GM19238 (cell line): ENCODE measurements around the gene KLHL26.

Source experiments
- DNase-seq: peaks from one replicate; pipeline ENCODE4 v3.0.0; 2011; ENCODE audit warnings: low spot score; ENCODE audit not compliant: insufficient read length

Gene KLHL26

DNA sequence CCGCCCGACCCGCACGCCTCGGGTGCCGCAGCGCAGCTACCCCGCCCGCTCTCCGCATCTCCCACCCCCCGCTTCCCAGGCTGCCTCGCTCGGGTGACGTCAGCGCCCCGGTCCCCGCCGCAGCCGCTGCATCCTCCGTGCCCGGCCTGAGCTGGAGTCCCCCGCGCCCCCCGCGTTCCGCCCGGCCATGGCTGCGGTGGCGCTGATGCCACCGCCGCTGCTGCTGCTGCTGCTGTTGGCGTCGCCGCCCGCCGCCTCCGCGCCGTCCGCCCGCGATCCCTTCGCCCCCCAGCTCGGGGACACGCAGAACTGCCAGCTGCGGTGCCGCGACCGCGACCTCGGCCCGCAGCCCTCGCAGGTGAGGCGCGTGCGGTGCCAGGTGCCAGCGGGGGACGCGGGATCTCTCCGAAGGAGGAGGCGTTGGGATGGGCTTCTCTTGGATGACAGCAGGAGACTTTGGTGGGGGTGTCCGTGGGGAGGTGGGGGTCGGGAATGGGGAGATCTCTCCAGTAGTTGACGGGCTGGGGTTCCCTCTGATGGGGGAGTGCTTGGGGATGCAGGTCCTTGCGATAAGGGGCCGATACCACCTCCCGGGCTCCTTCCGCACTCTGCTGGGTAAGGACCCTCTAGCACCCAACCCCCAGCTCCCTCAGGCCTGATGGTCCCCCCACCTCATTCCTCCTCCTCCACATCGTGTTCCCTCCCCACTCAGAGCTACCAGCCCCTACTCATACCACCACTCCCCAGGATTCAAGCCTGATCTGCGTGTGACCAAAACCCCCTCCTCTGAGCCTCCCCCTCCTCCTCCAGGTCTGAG lies 23.8 kb upstream of the KLHL26 start, which contains the start of gene TMEM59L:
TSS of gene TMEM59L (plus strand) at position 99 of the 817 bp plus-strand sequence. CDS start at position 188, 89 bp downstream.
- DNase-seq: no peak

DNA sequence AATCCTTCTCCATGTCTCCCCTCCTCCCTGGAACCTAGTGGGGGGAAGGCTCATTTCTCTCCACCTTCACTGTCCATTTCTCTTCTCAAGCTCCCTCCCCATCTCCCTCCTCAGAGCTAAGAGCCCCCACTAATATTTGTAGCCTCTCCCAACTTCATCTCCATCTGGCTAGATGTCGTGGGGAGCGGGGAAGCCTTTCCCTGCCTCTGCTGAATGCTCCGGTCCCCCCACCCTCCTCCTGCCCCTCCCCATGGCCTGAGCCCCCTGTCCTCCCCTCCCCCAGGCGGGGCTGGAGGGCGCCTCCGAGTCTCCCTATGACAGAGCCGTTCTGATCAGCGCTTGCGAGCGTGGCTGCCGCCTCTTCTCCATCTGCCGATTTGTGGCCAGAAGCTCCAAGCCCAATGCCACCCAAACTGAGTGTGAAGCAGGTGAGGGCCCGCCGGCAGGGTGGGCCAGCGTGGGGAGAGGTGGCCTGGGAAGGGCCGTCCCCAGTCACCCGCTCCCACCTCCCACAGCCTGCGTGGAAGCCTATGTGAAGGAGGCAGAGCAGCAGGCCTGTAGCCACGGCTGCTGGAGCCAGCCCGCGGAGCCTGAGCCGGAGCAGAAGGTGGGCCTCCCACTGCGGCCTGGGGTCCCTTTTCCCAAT lies 23.1 kb upstream of the KLHL26 start:
- no peak for DNase-seq

DNA sequence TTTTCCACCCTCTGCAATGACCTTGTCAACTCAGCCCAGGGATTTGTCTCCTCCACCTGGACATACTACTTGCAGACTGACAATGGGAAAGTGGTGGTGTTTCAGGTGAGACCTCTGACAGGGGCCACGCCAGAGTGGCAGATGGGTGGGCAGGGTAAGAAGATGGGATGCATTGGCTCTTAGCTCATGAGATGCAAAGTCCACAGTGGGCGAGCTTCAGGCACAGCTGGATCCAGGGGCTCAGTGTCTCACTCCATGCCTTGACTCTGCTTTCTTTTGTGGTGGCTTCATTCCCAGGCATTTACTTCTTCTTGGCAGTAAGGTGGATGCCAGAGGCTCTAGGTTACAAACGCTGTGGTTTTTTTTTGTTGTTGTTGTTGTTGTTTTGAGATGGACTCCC lies 20.8 kb upstream of the KLHL26 start:
- DNase-seq: no peak

DNA sequence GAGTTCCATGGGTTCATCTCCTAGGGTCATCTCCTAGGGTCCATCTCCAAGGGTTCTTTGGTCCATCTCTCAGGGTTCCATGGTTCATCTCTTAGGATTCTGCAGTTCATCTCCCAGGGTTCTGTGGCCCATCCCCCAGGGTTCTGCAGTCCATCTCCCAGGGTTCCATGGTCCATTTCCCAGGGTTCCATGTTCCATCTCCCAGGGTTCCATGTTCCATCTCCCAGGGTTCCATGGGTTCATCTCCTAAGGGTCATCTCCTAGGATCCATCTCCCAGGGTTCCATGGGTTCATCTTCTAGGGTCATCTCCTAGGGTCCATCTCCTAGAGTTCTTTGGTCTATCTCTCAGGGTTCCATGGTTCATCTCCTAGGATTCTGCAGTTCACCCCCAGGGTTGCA lies 19.3 kb upstream of the KLHL26 start:
- DNase-seq: no peak

DNA sequence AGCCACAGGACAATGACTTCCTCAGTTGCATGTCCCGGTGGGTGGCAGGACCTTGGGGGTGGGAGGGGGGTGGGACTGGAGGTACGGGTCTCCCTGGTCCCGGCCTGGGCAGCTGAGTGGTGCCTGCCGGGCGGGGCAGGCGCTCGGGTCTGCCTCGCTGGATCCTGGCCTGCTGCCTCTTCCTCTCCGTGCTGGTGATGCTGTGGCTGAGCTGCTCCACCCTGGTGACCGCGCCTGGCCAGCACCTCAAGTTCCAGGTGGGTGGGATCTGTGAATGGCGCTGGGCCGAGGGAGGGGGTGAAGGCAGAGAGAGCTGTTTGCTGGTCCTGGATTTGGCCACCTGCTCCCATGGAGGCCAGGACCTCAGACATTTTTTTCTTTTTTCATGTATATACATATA lies 18.6 kb upstream of the KLHL26 start:
- no peak for DNase-seq

DNA sequence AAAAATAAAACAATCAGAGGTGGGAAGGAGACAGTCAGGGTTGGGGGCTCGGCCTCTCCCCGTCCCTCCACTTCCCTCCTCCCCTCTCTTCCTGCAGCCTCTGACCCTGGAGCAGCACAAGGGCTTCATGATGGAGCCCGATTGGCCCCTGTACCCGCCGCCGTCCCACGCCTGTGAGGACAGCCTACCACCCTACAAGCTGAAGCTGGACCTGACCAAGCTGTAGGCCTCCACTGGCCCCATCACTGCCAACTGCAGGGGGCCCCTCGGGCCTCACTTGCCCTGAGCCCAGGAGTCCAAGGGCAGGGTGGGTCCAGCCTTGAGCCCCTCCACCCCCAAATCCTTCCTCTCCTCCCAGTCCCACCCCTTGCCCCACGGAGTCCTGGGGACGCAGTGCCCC lies 16.5 kb upstream of the KLHL26 start:
- DNase-seq: no peak

DNA sequence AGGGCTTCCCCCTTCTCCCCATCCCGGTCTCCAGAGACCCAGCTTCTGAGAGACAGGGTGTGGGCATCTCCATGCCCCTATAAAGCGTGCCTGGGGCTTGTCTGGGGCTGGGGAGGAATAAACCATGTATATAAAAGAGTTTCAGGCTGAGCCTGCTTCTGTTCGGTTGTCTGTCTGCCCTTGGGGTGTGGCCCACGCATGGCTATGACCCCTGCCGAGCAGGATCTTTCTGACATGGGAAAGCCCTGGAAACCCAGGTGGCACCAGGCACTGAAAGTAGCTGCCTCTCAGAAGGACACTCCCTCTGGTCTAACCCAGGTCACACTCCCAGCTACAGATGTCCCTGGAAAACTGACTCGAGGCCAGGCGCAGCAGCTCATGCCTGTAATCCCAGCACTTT lies 15.9 kb upstream of the KLHL26 start:
- DNase-seq: no peak

DNA sequence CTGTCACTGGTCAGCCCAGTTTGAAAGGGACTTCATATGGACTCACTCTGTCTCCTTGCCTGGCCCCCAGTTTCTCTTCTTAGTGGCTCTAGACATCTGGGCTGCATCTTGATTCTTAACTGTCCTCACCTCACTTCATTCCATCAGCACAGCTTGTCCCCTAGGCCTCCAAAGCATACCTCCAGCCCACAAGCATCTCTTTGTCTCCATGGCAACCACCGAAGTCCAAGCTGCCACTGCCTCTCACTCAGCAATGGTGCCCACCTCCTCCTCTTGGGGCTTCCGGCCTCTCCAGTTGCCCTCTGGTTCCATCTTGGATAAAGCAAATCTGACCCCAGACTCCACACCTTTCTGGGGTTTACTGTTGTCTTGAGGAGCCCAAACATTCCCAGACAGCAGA lies 9.9 kb upstream of the KLHL26 start:
- DNase-seq: no peak

DNA sequence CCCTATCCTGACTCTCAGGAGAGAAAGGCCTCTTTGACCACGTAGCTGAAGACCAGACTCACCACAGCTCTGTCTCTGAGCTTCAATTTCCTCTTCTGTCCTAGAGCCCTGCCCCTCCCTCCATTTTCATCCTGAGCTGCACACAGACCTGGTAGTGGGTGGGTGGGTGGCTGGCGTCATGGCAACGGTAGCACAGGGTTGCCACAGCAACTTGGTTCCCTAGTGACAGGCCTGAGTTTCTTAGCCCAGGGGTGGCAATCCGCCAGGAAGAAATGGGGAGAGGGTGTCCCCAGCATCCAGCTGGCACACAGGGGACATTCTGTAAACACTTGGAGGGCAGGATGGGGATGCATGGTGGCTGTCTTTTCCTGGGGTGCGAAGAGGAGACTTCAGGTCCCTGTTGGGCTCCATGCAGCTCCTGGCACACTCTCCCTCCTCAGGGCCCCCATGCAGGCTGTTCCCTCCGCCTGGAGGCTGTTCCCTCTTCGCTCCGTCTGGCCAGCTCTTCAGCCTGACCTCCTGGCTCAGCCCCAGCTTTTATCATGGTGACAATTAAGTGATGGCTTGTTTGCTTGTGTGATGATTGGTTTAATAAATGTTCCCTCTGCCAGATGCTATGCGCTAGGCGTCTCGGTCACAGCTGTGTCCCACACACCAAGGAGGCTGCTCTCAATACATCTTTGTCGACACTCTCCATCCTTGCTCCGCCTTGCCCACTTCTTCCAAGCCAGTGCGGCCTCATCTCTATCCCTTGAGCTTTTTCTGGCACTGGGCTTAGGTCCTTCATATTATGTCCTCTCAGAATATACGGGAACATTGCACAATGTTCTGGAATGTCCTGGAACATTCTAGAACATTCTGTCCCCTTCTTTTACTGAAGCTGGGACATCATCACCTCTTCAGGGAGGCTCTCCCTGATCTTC lies 7.4 kb upstream of the KLHL26 start:
- DNase-seq: no peak

DNA sequence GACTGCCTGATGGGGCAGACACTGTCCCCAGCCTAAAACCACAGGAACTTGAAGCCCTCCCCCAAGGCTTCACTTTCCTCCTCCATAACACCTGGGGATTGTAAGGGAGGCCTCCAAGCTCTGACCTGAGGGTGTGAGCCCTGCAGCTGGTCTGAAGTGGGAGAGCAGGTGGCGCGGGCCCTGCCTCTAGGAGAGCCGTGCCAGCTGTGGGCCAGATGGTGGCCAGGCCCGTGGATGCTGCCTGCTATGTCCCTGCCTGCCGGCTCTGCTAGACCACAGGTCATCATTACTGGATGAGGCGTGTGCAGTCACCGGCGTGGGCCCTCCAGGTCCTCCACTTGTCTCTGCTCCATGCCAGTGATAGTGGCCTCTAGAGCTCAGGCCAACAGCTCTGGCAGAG lies 3.5 kb upstream of the KLHL26 start:
- no peak for DNase-seq

DNA sequence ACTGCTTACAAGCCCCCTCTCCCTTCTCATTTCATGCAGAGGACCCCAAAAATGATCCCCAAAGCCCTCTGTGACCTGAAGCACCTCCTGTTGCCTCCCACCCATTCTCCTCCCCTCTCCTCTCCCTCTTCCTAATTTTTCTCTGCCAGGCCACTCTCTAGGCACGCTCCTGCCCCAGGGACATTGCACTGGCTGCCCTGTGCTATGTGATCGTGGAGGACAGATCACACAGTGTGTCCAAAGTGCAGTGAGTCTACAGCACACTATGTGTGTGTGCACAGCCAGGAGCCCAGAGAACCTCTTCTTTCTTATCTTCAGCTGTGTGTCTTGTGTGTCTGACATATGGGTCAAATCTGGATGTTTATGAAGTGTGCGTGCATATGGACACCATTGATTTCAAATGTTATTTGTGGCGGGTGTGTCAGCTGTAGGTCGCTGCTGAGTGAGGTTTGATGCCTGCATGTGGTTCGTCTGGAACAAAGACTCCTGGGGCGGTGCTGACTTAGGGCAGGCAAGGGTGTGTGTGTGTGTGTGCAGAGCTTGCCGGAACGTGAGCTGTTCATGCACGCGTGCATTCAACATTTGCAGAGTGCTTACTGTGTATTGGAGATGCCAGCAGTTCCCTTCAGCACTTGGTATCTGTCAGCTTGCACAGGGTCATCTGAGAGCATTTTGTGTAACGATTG lies 2.1 kb upstream of the KLHL26 start:
- DNase-seq: no peak

DNA sequence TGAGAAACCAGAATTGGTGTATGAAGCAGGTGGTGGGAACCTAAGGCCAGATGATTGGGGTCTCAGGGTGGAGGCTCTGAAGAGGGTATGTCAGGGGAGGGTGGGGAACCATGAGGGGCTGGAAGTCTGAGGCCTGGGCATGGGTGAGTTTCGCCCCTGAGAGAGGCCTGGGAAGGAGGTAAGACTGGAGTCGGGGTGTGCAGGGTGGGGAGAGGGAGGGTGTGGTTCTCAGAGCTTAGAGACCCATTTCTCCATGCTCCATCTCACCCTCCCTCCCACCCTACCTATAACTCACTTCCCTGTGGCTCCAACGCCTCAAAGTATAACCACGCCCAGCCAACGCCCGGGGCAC lies 1.0 kb upstream of the KLHL26 start:
- DNase-seq: no peak

DNA sequence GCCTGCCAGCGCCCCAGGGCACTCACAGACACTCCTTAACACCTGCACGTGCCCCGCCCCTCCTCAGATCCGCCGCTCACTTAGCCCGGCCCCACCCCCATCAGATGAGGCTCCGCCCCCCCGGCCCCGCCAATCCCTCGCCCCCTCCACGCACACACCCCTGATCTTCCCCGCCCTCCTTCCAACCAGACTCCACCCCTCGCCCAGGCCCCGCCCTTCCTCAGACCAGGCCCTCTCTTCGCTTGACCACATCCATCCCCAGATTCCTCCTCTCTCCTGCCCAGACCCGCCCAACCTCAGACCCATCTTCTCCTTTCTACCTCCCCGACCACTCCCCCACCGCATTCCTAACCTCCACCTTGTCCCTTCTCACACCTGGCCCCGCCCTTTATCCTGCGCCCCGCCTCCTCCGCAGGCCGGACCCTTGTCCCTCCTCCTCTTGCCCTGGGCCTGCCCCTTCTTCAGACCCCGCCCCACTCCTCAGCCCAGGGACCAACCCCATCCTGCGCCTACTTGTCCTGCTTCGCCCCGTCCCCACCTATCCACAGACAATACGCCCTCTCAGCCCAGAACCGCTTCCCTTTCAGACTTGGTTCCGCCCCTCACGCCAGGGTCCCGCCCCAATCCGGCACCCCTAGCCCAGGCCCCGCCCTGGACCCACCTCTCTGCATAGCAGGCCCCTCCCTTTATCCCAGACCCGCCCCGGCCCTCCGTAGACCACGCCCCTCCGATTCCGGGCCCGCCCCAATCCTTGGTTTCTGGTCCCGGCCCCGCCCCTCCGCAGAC lies 452 bp upstream of the KLHL26 start:
- peak; percentile 97 for DNase-seq

DNA sequence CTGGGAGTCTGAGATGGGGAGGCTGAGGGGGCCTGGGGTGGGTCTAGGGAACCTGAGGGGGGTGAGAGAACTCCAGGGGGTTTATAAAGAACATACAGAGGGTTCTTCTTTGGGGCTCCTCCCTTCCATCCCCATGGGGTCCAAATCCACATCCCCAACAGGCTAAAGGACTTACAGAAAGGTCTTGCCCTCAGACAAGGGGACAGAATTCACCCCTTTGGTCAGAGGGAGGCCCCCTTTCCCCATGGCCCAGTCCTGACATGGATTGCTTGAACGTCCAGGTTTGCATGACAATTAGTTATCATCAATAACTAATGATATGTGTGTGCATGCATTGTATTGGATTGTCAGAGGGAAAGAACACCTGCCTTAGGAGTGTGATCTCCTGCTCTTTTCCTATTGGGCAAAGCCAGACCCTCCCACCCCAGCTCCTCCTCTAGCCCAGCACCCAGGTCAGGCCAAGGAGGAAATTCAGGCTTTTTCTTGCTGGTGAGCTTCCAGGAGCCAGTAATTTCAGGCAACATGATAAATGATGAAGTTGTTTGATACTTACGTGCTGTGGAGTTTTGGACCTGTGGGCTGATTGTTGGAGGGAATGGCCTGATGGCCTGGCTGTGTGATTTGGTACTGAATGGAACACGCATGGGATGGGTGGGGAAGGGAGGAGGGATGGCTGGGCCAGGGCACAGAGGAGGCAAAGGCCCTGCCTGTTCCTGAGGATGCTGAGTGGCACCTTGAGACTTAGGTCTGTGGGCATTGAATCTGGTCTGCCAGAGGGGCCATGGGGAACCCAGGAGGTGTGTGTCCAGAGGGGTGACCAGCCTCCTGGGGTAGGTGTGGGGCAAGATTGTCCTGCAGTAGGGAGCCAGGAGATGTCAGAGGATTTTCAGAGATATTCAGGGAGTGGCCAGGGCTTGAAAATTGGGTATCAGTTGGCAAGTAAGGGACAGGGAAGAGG lies 1.1 kb downstream of the KLHL26 start:
- DNase-seq: no peak

DNA sequence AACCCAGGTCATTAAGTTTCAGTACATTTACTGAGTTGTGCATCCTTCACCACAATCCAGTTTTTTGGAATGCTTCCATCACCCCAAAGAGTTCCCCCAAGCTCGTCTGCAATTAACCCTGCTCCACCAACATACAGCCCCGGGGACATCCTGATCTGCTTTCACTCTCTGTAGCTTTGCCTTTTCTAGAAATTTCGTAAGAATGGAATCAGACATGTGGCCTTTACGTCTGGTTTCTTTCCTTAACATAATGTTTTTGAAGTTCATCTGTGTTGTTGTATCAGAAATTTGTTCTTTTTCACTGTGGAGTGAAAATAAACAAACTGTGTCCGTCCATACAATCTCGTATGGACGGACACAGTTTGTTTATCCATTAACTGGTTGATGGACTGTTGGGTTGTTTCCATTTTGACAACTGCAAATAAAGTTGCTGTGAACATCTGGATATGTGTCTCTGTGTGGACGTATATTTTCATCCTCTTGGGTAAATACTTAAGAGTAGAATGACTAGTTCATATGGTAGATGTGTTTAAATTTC lies 2.9 kb downstream of the KLHL26 start:
- no peak for DNase-seq

DNA sequence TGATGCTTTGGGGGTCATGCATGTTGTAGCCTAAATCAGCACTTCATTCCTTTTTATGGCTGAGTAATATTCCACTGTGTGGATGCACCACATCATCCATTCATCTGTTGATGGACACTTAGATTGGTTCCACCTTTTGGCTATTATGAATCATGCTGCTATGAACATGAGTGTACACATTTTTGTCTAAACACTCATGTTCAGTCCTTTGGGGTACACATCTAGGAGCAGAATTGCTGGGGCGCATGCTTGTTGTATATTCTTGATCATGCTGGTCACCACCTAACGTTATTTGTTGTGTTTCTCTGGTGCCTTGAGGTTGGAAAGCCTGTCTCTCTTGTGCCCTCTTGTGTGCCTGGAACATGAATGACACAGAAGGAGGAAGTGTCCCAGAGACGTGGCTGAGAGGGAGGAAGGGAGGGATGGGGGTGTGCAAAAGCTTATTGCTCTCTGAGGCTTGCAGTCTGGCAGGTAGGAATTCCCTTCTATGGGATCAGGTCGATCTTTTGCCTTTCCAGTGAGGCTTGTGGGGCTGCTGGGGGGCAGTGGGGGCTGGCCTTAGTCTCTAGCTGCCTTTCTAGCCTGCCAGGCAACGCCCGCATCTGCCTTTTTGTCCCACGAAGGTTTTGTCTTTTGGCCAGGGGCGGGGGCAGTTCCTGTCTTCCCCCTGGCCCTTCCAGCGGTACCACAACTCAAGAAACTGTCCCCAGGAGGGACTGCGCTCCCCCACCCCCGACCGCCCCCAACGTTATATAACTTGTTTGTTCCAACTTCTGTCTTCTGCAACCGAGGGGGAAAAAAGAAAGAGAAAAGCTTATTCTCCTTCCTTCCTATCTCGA lies 7.6 kb downstream of the KLHL26 start:
- DNase-seq: no peak

DNA sequence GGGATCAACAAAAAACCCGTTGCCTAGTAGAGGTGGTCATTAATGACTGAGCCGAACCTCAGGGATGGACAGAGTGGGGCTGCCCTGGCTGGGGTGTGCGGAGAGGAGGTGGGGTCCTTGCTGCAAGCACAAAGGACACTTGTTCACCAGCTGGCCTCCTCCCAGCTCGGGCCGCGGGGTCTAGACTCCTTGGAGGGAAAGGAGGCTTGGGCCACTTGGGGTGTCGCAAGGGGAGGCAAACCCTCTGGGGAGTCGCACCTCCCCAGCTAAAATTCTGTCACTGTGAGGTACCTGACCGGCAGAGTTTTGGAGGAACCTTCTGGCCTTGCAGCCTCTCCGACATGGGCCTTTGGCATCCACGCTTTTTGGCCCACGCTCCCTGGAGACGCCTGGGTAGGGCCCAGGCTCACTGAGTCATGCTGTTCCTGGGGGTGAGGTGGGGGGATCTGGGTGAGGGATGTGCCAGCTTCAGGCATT lies 8.2 kb downstream of the KLHL26 start:
- no peak for DNase-seq
